ENCODE data around the gene ODAD3.
"Not testable (repeated sequence)": the region's sequence is repeated elsewhere in the genome, so short reads cannot be mapped to it uniquely, and the experiment has no call there.

- not testable (repeated sequence) for TF ChIP-seq CEBPB (IDR thresholded peaks at IDR 0.05; ENCODE audit: borderline replicate concordance in 1 of 2, low read depth in 2 of 2, low read length in 2 of 2); TBL1XR1 (IDR thresholded peaks at IDR 0.05; ENCODE audit: low read depth, low read length); EP300 (IDR thresholded peaks at IDR 0.05; ENCODE audit: borderline replicate concordance in 1 of 2, control insufficient read depth in 1 of 2, low read depth in 2 of 2, low read length in 2 of 2); CTCF (IDR thresholded peaks at IDR 0.05 in 2 of 3, conservative IDR thresholded peaks at IDR 0.05 in 1 of 3; ENCODE audit: control insufficient read depth in 2 of 3, extremely low read depth in 1 of 3, insufficient read depth in 1 of 3, low read depth in 3 of 3, low read length in 3 of 3); FOXK2 (IDR thresholded peaks at IDR 0.05); USF1 (IDR thresholded peaks at IDR 0.05; ENCODE audit: borderline replicate concordance, extremely low read length, insufficient read depth, low read depth, low read length); MYC (IDR thresholded peaks at IDR 0.05; ENCODE audit: insufficient read depth, insufficient read length, insufficient replicate concordance, low read length, severe bottlenecking); FOS (IDR thresholded peaks at IDR 0.05; ENCODE audit: borderline replicate concordance, extremely low read depth, insufficient read length); MXI1 (IDR thresholded peaks at IDR 0.05; ENCODE audit: low read depth, low read length); JUND (IDR thresholded peaks at IDR 0.05; ENCODE audit: low read depth, low read length)
Measured at GRCh38 chr19:11379269-11379845, 55.6 kb downstream of the ODAD3 start.

Measured in GM12878 (cell line).